Endothelial cell (in vitro differentiated cells): ENCODE results near the gene PLXNB3. TPM values are rescaled to one million over a fixed set of nuclear protein-coding genes. Genes with fewer than 3 reads are reported as not detected.
A peak's percentile ranks its signal among the peaks of the same experiment; 100 is the strongest.

Experiments
- DNase-seq: peaks from one replicate; pipeline ENCODE4 v3.0.0; 2021; ENCODE audit warnings: low spot score
- H3K27ac Mint-ChIP-seq: one replicate; pipeline ENCODE4 v1.8.0; 2021; ENCODE audit warnings: mixed read lengths, inconsistent platforms; ENCODE audit not compliant: unreplicated experiment
- H3K27me3 Mint-ChIP-seq: one replicate; pipeline ENCODE4 v1.8.0; 2021; ENCODE audit warnings: mild to moderate bottlenecking, moderate library complexity, mixed read lengths, inconsistent platforms; ENCODE audit not compliant: unreplicated experiment
- H3K36me3 Mint-ChIP-seq: one replicate; pipeline ENCODE4 v1.8.0; 2021; ENCODE audit warnings: mild to moderate bottlenecking, low read depth, mixed read lengths, inconsistent platforms; ENCODE audit not compliant: unreplicated experiment
- H3K4me1 Mint-ChIP-seq: one replicate; pipeline ENCODE4 v1.8.0; 2021; ENCODE audit warnings: mild to moderate bottlenecking, mixed read lengths, inconsistent platforms; ENCODE audit not compliant: unreplicated experiment
- H3K4me3 Mint-ChIP-seq: one replicate; pipeline ENCODE4 v1.8.0; 2021; ENCODE audit warnings: mild to moderate bottlenecking, mixed read lengths, inconsistent platforms; ENCODE audit not compliant: unreplicated experiment
- H3K9me3 Mint-ChIP-seq: one replicate; pipeline ENCODE4 v1.8.0; 2021; ENCODE audit warnings: mixed read lengths, inconsistent platforms; ENCODE audit not compliant: unreplicated experiment
- CTCF ChIP-seq: fragments of 200-600 bp; sonication (generic); IDR thresholded peaks from one replicate; pipeline ENCODE4 v1.5.0; 2021; ENCODE audit warnings: antibody characterized with exemption; ENCODE audit not compliant: unreplicated experiment
- total RNA-seq: library from RNA; stranded (reverse); fragmentation: NEBNext Ultra II Directional; extraction: Animal tissue kit (Norgen Biotek cat#: 25700); gene quantifications from one replicate; pipeline ENCODE4 v1.2.1, GENCODE V29; 2021; ENCODE audit not compliant: unreplicated experiment

PLXNB3 gene
- total RNA-seq, 1 donor from 2014 or later: 11.2 TPM

DNA sequence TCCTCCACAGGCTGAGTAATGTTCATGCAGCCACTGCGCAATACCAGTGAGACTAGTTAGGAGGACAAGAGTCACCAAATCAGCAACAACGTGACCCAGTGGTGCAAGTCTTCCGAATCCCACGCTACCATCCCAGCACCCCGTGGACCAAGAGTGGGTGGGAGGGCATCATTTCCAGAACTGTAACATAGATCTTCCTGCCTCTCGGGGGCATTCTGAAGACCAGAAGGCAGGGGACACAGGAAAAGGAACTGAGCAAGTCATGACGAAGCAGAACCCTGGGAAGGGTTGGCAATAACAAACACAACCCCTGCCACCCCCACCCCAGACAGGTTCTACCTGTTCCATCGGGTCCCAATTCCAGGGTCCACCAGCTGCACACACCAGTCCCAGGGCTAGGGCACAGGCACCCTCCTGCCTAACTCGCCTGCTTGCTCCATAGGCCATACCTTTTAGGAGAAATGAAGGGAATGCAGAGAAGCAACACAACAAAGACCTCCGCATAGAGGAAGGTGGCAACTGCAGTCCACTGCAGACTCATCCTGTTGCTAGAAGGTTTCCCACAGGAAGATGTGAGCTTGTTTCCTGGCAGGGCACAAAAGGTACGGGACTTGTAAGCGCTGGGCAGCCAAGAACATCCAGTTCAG, 41.2 kb upstream of the PLXNB3 start:
- no peaks in the 10 kb centered on the region for H3K9me3 Mint-ChIP-seq
- no peak for TF ChIP-seq CTCF
- peaks cover 6% of the 10 kb centered on the region for H3K36me3 Mint-ChIP-seq

GRCh38 chrX:153723351-153724251, 40.4 kb upstream of the PLXNB3 start:
- DNase-seq: peak; percentile 42
- Mint-ChIP-seq H3K4me3 (peak overlapping the region; percentile 93), H3K9me3 (no peaks in the 10 kb centered on the region), H3K27ac (peak overlapping the region; percentile 84), H3K27me3 (peaks cover 12% of the 10 kb centered on the region), H3K36me3 (peaks cover 6% of the 10 kb centered on the region), H3K4me1 (peaks cover 16% of the 10 kb centered on the region)
- TF ChIP-seq CTCF: no peak

More for the DNA sequence above, 41.2 kb upstream of the PLXNB3 start:
- Mint-ChIP-seq H3K27ac (peak overlapping the region; percentile 84), H3K4me1 (peaks cover 12% of the 10 kb centered on the region), H3K27me3 (peaks cover 12% of the 10 kb centered on the region), H3K4me3 (peak overlapping the region; percentile 93)
- no peak for DNase-seq

DNA sequence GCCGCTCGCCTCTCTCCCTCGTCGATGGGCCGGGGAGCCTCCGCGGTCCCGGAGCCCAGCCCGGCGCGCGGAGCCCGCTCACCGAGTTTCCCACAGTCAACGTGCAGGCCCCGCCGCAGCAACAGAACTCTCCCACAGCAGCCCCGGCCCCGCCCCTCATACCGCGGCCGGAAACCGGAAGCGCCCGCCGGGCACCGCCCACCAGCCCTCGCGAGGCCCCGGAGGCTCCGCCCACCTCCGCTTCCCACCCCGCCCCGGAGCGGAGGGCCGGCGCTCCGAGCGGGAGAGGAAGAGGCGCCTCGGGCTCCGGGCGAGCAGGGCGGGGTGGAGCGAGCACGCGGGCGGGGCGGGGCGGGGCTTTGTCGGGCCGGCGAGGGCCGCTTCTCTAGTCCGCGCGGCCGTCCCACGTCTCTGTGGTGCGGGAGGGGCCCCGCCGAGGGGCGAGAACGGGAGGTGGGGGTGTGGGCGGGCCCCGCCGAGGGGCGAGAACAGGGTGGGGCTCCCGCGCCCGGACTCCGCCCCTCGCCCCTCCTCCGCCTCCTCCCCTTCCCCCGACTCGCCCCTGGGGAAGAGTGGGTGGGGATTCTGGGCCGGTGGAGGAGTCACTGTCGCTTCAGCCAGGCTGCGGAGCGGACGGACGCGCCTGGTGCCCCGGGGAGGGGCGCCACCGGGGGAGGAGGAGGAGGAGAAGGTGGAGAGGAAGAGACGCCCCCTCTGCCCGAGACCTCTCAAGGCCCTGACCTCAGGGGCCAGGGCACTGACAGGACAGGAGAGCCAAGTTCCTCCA, 39.6 kb upstream of the PLXNB3 start, which contains the start of the genes ABCD1 and BCAP31:
TSS of gene ABCD1 (plus strand) at position 605 of the 787 bp plus-strand sequence. CDS start 411 bp downstream, outside the sequence.
TSS of gene BCAP31 (minus strand) at position 136 of the 787 bp plus-strand sequence. CDS start 1,143 bp downstream, outside the sequence.
- H3K4me1 Mint-ChIP-seq: peaks cover 16% of the 10 kb centered on the region
- peaks cover 12% of the 10 kb centered on the region for H3K27me3 Mint-ChIP-seq

More for the DNA sequence above, 39.6 kb upstream of the PLXNB3 start, which contains the start of the genes ABCD1 and BCAP31:
- peak; percentile 85 for DNase-seq
- H3K27ac Mint-ChIP-seq: peak within 1 kb of the TSS; percentile 84
- no peaks in the 10 kb centered on the region for H3K9me3 Mint-ChIP-seq
- peaks cover 6% of the 10 kb centered on the region for H3K36me3 Mint-ChIP-seq
- H3K4me3 Mint-ChIP-seq: peak within 1 kb of the TSS; percentile 93
- TF ChIP-seq CTCF: no peak
